Vagina (tissue), 2 donors: ENCODE data around the gene ACVR2B.

Experiments
- POLR2A ChIP-seq, 2 donors: fragments of 450-650 bp; IDR thresholded peaks; one replicate each; pipeline ENCODE4 v1.6.1; 2017; ENCODE audit warnings: antibody characterized with exemption in 2 of 2, mild to moderate bottlenecking in 2 of 2, moderate library complexity in 2 of 2
- POLR2AphosphoS5 ChIP-seq, 2 donors: sonication (generic); formaldehyde crosslinking; IDR thresholded peaks; one replicate each; pipeline ENCODE4 v1.9.0; 2017; ENCODE audit warnings: antibody characterized with exemption in 2 of 2, mild to moderate bottlenecking in 2 of 2, low read depth in 1 of 2; ENCODE audit not compliant: insufficient read depth in 1 of 2
- TF ChIP-seq, protein P1 (sequence below), 3 experiments: fragments of 450-650 bp in 2 of 3; fragments of 200-600 bp in 1 of 3; sonication (generic) in 1 of 3; IDR thresholded peaks; one replicate each; pipeline ENCODE4 v1.5.1; 2017 to 2019; ENCODE audit warnings: antibody characterized with exemption in 3 of 3, mild to moderate bottlenecking in 2 of 3, moderate library complexity in 2 of 3

DNA sequence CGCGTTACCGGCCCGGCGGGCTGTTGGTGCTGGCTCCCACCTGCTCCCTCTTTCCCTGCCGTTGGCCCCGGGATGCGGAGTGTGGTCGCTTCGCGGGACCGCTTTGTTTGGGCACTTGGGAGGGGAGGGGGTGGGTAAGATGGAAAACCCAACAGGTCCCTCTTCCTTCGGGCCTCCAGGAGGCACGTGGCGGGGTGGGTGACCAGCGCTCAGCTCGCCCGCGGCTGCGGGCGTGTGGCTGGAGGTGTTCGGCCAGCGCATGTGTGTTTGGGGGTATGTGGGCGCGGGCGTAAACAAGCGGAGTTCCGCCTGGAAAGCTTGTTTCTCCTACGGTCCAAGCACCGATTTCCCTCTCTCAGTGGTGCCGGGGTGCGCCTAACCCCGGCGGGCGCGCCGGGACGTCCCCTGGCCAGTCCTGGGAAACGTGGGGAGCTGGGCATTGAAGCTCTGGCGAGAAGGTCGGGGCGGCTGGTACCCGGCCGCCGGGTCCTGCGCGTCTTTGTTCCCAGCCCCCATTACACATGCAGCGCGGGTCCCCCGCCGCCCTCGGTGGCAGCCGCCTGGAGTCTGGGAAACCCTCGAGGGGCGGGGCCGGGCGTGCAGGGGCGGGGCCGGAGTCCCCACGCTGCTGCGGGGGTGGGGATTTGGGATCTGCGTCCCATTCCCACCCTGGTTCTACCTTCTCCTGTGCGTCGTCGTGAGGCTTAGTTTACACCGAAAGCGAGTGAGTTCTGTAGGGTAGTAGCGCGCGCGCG lies 1.4 kb downstream of the ACVR2B start:
- TF ChIP-seq, protein P1, sequence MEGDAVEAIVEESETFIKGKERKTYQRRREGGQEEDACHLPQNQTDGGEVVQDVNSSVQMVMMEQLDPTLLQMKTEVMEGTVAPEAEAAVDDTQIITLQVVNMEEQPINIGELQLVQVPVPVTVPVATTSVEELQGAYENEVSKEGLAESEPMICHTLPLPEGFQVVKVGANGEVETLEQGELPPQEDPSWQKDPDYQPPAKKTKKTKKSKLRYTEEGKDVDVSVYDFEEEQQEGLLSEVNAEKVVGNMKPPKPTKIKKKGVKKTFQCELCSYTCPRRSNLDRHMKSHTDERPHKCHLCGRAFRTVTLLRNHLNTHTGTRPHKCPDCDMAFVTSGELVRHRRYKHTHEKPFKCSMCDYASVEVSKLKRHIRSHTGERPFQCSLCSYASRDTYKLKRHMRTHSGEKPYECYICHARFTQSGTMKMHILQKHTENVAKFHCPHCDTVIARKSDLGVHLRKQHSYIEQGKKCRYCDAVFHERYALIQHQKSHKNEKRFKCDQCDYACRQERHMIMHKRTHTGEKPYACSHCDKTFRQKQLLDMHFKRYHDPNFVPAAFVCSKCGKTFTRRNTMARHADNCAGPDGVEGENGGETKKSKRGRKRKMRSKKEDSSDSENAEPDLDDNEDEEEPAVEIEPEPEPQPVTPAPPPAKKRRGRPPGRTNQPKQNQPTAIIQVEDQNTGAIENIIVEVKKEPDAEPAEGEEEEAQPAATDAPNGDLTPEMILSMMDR (IDR thresholded peaks at IDR 0.05) = no peak
- TF ChIP-seq POLR2AphosphoS5 (IDR thresholded peaks at IDR 0.05; ENCODE audit: insufficient read depth in 1 of 2, low read depth in 1 of 2) (peak in 1 of 2 donors; percentile 78), POLR2A (IDR thresholded peaks at IDR 0.05) (peak in 1 of 2 donors; percentile 18)
